H7 (cell line): Measurements from ENCODE around the gene TMOD2. TPM values are rescaled to one million over a fixed set of nuclear protein-coding genes. Genes with fewer than 3 reads are reported as not detected.

Source experiments
- DNase-seq: peaks from one replicate; pipeline ENCODE4 v3.0.0; 2012
- H3K27me3 ChIP-seq: 2 replicates; pipeline ENCODE4 v1.6.0; 2011; ENCODE audit warnings: mild to moderate bottlenecking, low read length; ENCODE audit not compliant: control insufficient read depth, insufficient read depth
- H3K36me3 ChIP-seq: replicated peaks from 2 replicates; pipeline ENCODE4 v1.5.1; 2011; ENCODE audit warnings: low read length; ENCODE audit not compliant: control insufficient read depth, insufficient read depth
- H3K4me3 ChIP-seq: 2 replicates; pipeline ENCODE4 v1.5.1; 2011; ENCODE audit warnings: low read depth, mild to moderate bottlenecking, control low read depth, low read length, moderate library complexity; ENCODE audit not compliant: insufficient read depth
- total RNA-seq: library from RNA; depleted of rRNA; stranded (reverse); fragments of >200 nt; shearing (Covaris generic); gene quantifications from 2 replicates; pipeline ENCODE4 v1.2.3, GENCODE V29; 2014

Gene TMOD2
- total RNA-seq, 1 experiment from 2014 or later: 1.2 TPM

DNA sequence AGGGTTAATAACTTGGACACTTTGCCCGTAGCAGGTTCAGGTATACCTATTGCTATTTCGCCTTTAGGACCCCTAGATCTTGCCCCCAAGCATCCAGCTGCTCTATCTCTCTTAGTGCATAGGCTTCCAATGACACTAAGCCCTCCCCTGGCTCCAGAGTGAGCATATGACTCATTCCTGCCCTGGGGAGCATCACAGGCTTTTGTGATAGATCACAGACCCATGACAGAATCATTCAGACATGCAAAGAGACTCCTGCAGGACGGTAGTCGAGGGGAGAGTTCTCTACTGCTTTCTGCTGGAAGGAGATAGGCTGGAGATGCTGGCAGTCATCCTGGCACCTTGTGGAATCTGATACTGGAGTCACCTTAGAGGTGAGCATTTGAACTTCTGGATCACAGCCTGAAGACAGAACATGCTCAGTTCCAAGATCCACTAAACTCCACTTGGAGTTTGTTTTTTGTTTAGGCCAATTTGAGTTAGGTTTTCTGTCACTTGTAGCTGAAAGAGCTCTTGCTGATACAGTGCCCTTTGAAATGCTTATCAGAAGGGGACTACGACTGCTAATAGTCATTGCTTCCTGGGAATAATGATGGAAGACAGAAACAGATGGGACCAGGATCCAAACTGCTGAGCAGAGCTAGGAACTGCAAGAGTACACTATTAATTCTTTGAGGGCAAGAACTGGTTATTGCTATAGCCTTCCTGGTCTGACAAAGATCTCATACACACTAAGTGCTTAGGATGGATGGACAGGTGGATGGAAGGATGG lies 24.9 kb upstream of the TMOD2 start:
- no peaks in the 10 kb centered on the region for H3K36me3 ChIP-seq
- no peak overlapping the region for H3K4me3 ChIP-seq
- H3K27me3 ChIP-seq: no peaks in the 10 kb centered on the region
- peak; percentile 76 for DNase-seq

DNA sequence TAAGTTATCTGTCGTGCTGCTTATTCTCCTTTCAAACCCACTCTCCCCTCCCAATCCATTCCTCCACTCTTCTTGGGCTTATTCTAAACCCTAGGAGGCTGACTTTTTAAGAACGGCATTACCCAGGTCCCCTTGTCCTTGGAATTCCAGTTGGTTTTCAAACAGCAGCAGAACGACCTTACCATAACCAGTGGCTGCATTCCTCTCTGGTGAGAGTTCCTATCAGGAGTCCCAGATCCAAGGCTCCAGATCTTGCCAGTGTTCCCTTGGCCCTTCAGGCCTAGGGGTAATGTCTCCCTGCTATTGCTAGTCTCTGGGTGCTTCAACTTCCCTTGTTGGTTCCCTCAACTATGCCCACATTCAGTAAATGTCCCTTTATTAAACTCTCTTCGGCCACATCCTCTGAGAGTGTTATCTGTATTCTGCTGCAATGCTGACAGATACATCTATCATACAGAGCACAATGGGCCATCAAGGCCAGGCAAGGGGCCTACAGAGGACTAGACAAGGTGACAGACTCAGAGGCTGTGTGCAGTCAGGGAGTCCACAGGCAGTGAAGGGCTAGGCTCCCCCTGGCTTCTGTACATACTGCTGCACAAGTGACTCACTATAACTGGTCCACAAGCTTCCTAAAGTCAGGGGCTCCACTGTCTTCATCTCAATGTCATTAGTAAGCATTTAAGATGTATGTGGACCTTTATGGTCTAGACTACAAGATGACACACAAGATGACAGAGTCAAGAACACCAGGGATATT lies 24.1 kb upstream of the TMOD2 start:
- no peak overlapping the region for H3K4me3 ChIP-seq
- DNase-seq: no peak
- H3K36me3 ChIP-seq: no peaks in the 10 kb centered on the region
- H3K27me3 ChIP-seq: no peaks in the 10 kb centered on the region

DNA sequence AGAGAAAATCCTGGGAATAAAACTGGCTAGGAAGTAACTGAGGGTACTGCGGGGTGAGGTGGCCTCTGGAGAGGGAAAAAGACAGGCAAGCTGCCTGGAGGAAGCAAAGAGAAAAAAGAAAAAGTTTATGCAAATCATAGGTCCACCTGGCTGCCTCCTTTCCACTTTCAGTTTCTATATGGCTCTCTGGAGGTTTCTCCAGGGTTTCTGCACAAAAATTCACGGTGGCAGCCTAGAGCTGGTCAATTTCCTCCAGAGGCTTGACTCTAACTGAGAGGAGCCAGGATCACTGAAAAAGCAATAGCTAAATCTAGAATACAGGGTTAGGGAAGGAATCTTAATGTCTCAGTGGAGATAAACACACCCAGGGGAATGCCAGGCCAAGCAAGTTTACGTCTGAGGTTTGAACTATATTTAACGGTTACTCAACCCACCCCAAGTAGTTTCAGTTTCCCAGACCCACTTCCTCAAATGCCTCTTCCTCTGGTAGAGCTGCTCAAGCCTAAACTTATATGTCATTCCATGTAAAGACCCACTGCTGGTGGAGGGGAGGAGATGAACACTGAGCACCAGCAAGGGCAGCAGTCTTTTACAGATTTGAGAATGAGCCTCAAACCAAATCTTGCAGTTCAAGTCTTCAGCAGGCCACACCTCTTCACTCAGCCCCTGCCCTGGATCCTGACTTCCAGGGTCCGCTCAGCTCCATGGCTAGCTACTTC lies 19.7 kb upstream of the TMOD2 start:
- no peak overlapping the region for H3K4me3 ChIP-seq
- H3K27me3 ChIP-seq: peaks cover 7% of the 10 kb centered on the region
- H3K36me3 ChIP-seq: no peaks in the 10 kb centered on the region
- no peak for DNase-seq

DNA sequence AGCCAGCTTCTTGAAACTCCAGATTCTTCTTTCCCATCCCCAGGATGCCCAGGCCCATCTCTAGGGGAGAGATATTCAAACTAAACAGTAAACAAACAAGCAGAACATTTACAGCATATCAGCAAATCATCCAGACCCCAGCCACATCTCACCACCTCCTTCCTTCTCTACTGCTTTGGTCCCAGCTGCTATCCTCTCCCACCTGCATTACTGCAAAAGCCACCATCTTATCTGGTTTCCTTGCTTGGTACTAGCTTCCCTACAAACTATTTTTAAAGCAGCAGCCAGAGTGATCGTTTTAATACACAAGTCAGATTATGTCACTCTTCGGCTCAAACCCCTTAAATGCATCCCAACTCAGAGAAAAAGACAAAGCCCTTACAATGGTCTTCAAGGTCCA lies 18.8 kb upstream of the TMOD2 start:
- no peak for DNase-seq
- Histone ChIP-seq H3K4me3 (no peak overlapping the region), H3K36me3 (no peaks in the 10 kb centered on the region), H3K27me3 (peaks cover 14% of the 10 kb centered on the region)

DNA sequence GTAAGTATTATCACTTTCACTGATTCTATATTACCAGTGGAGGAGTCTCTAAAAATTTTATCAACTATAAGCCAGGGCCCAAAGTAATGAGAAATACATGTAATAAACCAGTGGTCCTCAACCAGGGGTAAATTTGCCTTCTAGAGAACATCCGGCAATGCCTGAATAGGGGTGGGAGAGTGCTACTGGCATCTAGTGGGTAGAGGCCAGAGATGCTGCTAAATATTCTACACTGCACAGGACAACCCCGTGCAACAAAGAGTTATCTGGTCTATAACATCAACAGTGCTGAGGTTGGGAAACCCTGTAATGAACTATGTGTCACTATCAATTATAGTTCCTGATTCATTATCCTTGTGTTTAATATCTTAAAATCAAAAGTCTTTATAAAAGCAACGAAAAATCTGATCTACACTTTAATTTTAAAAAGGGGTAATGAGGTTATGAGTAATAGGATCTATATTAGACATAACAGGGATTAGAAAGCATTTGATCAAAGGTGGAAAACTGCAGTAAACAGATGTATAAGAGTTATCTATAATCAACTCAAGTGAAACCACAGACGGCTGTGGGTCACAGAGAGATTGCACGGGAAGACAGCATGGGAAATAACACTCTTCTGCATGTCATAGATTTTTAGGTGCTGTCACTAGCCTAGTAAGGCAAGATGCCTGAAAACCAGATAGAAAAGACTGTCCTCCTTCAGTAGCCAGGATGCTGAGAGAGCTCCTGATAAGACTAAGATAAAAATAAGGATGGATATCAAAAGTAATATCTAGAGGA lies 16.0 kb upstream of the TMOD2 start:
- Histone ChIP-seq H3K36me3 (no peaks in the 10 kb centered on the region), H3K27me3 (peaks cover 29% of the 10 kb centered on the region), H3K4me3 (no peak overlapping the region)
- DNase-seq: no peak

DNA sequence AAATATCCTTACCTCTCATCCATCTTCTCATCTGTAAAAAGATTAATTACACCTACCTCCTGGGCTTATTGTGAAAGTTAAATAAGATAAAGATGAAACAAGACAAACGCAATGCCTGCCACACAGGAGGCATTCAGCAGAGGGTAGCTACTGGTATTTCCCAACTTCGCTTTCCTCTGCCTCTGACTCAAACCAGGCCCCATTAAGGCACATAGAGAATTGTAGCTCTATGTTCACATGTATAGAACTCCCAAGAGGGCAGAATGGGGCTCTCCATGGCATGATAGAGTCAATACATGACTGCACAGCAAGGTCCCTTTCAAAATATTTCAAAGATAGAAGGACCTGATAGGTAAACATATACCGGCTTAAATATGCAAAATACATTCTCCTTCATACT lies 15.3 kb upstream of the TMOD2 start:
- peaks cover 29% of the 10 kb centered on the region for H3K27me3 ChIP-seq
- DNase-seq: no peak
- H3K4me3 ChIP-seq: no peak overlapping the region
- H3K36me3 ChIP-seq: no peaks in the 10 kb centered on the region

DNA sequence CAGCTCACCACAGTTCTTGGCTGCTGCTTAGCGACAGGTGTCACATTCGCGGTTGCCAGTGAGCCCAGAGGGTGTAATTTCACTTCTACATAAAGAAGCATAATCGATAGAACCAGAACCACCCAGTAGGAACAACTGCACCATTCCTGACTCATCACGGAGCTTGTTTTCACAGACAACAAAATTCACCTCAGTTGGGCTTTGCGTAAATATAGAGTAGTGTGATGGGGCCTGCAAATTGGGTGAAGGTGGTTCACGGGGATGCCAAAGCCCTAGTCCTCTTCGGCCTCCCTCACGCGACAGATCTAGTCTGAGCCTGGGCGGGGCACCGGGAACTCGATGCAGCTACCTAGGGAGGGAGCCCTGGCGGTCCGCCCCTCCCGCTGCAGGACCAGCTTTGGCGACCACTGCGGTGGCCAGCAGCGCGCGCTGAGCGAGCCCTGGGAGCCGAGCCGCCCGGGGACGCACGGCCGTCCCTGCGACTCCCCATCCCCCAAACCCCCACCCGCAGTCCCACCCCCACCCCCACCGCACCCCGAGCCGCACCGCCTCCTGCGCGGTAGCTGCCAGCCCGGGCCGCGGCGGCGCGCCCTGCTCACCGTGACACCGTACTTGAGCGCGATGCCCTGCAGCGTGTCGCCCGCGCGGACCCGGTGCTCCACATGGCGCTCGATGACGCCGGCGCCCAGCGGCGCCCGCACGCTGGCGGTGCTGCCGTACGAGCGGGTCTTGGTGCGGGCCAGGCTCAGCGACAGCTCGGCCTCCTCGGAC lies 14.5 kb upstream of the TMOD2 start:
- Histone ChIP-seq H3K27me3 (peaks cover 29% of the 10 kb centered on the region), H3K36me3 (no peaks in the 10 kb centered on the region), H3K4me3 (peak overlapping the region; percentile 54)
- DNase-seq: peak; percentile 73

DNA sequence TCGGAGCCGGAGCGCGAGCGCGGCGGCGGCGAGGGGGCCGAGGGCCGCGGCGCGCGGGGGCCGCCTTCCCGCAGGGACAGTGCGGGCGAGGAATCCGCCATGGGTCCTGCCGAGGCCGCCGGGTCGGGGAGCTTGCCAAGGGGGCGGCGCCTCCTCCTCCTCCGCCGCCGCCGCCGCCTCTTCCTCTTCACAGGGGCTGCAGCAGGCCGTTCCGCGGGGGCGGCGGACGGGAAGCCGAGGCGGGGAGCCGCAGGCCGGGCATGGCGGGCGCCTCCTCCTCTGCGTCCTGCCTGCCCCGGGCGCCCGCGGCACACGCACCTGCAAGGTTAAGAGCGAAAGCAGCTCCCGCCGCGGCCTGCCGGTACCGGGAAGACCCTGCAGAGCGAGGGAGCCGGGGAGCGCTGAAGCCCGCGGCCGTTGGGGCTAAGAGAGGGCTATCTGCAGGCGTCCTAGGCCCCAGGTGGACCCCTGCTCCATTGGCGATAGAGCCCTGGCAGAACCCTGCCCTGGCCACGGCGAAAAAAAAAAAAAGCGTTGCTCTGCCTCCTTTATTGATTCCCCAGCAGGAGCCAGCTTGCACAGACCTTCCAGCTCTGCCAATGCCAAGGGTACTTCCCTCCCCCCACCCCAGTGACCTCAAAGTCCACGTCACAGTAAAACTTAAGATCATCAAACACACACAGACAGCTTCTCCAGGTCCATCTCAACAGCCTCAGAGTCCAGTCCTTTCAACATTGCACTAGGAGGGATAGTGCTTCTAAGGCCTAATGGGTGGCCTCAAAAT lies 13.7 kb upstream of the TMOD2 start, which contains the start of gene LYSMD2:
LYSMD2 (minus strand) TSS at position 134 of the 784 bp plus-strand sequence; CDS start at position 101, 33 bp downstream.
- peak; percentile 82 for DNase-seq
- peak within 1 kb of the TSS; percentile 54 for H3K4me3 ChIP-seq
- no peaks in the 10 kb centered on the region for H3K36me3 ChIP-seq
- peaks cover 29% of the 10 kb centered on the region for H3K27me3 ChIP-seq

DNA sequence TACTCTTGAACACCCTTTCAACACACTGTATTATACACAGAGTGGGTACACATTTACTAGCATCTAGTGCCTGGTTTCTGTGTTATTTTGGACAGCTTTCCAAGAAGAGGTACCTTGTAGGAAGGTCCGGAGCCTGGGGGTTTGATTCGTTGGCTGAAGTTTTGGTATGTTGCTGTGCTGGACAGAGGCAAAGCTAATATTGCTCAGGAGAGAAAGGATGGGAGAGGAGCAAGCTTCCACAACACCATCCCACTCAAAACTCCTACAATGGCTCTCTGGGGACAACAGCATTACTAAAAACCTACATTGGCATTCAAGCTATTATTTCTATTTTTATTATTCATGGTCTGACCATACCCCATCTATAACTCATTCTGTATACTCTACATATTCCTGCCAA lies 12.8 kb upstream of the TMOD2 start:
- Histone ChIP-seq H3K4me3 (no peak overlapping the region), H3K27me3 (peaks cover 29% of the 10 kb centered on the region), H3K36me3 (no peaks in the 10 kb centered on the region)
- no peak for DNase-seq

DNA sequence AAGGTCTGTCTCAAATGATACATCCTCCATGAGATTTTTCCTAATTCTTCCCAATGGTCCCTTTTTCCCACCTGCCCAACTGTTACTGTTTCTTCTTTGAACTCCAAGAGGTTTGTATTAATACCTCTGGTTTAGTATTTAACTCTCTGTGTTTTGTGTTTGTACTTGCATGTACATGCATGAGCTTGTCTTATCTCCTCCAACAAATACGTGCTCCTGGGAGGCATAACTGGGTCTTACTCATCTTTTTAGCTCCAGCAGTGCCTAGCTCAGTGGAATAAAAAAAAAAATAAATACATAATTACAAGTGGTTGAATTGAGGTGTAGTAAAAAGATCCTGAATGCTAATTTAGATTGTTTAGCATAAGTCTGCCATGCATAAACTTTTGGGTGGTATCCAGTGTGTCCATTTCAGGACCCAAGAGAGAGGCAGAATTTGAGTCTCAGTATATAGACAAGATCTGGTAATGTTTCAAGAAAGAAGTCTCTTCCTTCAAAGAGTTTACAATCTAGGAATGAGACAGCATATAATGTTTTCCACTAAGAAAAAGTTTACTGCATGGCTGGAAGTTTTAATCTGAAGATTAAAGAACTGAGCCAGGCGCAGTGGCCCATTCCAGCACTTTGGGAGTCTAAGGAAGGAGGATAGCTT lies 12.2 kb upstream of the TMOD2 start:
- H3K4me3 ChIP-seq: no peak overlapping the region
- peaks cover 29% of the 10 kb centered on the region for H3K27me3 ChIP-seq
- no peaks in the 10 kb centered on the region for H3K36me3 ChIP-seq
- DNase-seq: no peak

DNA sequence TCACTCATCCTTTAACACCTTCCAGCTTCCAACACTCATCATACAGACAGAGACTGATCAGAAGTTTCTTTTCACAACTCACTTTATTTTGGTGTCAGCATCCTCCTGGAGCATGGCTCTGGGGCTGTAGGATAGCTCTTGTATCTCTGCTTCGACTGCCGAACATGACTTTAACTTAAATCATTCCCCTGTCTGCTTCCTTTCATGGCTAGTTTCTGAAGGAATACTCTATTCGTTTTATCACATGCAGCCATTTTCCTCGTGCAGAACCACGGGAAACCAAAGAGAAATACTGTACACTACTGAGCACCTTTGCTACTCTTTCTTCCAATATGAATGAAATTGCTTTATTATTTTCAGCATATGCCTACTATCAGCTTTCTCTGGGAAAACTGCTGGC lies 2.1 kb upstream of the TMOD2 start:
- DNase-seq: no peak
- no peak overlapping the region for H3K4me3 ChIP-seq
- H3K27me3 ChIP-seq: peaks cover 49% of the 10 kb centered on the region
- no peaks in the 10 kb centered on the region for H3K36me3 ChIP-seq

DNA sequence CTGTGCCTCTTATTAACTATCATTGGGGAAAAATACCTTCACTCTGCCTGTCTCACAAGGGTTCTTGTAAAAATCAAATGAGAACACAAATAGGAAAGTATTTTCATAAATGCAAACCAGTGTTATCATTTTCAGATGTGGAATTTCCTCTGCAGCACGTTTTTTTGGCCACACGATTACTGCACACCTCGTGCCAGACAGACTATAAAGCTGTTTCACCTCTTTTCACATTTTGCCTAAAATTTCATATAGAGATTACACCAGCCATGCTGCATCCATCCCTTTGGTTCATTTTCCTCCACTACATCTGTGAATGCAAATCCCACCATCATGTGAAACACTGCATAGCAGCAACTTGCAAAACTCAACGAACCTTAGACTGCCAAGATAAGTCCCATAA lies 1.2 kb upstream of the TMOD2 start:
- H3K36me3 ChIP-seq: no peaks in the 10 kb centered on the region
- no peak overlapping the region for H3K4me3 ChIP-seq
- no peak for DNase-seq
- peaks cover 49% of the 10 kb centered on the region for H3K27me3 ChIP-seq
